Fibroblast of lung (primary cell): ENCODE data around the gene RNF167. TPM values are rescaled to one million over a fixed set of nuclear protein-coding genes. Genes with fewer than 3 reads are reported as not detected.

Experiments
- DNase-seq, 2 donors: peaks; one replicate each; pipeline versions ENCODE4 v3.0.0 to v3.0.0-alpha.2; 2010; ENCODE audit warnings: low read depth in 2 of 2
- H2AFZ ChIP-seq: 2 replicates; pipeline ENCODE4 v1.5.1; 2012; ENCODE audit warnings: low read length, control low read depth, inconsistent platforms
- H3K27ac ChIP-seq: 2 replicates; pipeline ENCODE4 v1.5.1; 2011; ENCODE audit warnings: low read length, control low read depth; ENCODE audit not compliant: insufficient read depth
- H3K27me3 ChIP-seq: 2 replicates; pipeline ENCODE4 v1.5.1; 2011; ENCODE audit warnings: mild to moderate bottlenecking, low read length; ENCODE audit not compliant: control insufficient read depth, insufficient read depth
- H3K36me3 ChIP-seq: 2 replicates; pipeline ENCODE4 v1.5.1; 2011; ENCODE audit warnings: low read length; ENCODE audit not compliant: control insufficient read depth, insufficient read depth
- H3K4me1 ChIP-seq: 2 replicates; pipeline ENCODE4 v1.5.1; 2011; ENCODE audit warnings: low read length; ENCODE audit not compliant: control insufficient read depth, insufficient read depth; ENCODE audit errors: extremely low read depth
- H3K4me2 ChIP-seq: 2 replicates; pipeline ENCODE4 v1.5.1; 2011; ENCODE audit warnings: low read length, control low read depth; ENCODE audit not compliant: insufficient read depth; ENCODE audit errors: extremely low read depth
- H3K4me3 ChIP-seq, 4 experiments: fragments of 200-600 bp in 1 of 4; sonication (generic) in 1 of 4; replicated peaks in 1 of 4; 2 replicates each; pipeline ENCODE4 v1.5.1; 2011 to 2016; ENCODE audit warnings: low read length in 4 of 4, low read depth in 3 of 4, mild to moderate bottlenecking in 3 of 4, control low read depth in 2 of 4, inconsistent platforms in 1 of 4, mixed read lengths in 1 of 4; ENCODE audit not compliant: insufficient read depth in 1 of 4; ENCODE audit errors: control extremely low read depth in 1 of 4
- H3K79me2 ChIP-seq: 2 replicates; pipeline ENCODE4 v1.5.1; 2012; ENCODE audit warnings: mild to moderate bottlenecking, low read length, inconsistent platforms; ENCODE audit not compliant: control insufficient read depth, insufficient read depth
- H3K9ac ChIP-seq: 2 replicates; pipeline ENCODE4 v1.5.1; 2011; ENCODE audit warnings: mild to moderate bottlenecking, low read length, control low read depth; ENCODE audit not compliant: insufficient read depth
- H3K9me3 ChIP-seq: 2 replicates; pipeline ENCODE4 v1.5.1; 2012; ENCODE audit warnings: low read depth, low read length; ENCODE audit not compliant: control insufficient read depth, insufficient read depth
- H4K20me1 ChIP-seq: 2 replicates; pipeline ENCODE4 v1.5.1; 2011; ENCODE audit warnings: low read length; ENCODE audit not compliant: control insufficient read depth, insufficient read depth; ENCODE audit errors: extremely low read depth
- EZH2 ChIP-seq: IDR thresholded peaks from 2 replicates; pipeline ENCODE4 v1.5.1; 2012; ENCODE audit warnings: low read length, control low read depth, mild to moderate bottlenecking; ENCODE audit errors: missing control alignments
- polyA plus RNA-seq, 2 donors: library from polyadenylated mRNA; depleted of rRNA in 1 of 2; stranded (reverse) in 1 of 2; unstranded in 1 of 2; fragments of >200 nt; gene quantifications; 2 replicates each; pipeline ENCODE4 v1.2.1, GENCODE V29; 2011 to 2012; ENCODE audit warnings: missing spikeins in 1 of 2
- total RNA-seq: library from RNA; depleted of rRNA; stranded (reverse); fragments of >200 nt; gene quantifications from 2 replicates; pipeline ENCODE4 v1.2.1, GENCODE V29; 2014
- TF ChIP-seq, protein P1 (sequence below), 2 donors: IDR thresholded peaks in 1 of 2; conservative IDR thresholded peaks in 1 of 2; 1 replicate in 1 of 2; 2 replicates in 1 of 2; pipeline ENCODE4 v1.5.1; 2011 to 2012; ENCODE audit warnings: low read length in 2 of 2, control low read depth in 1 of 2, inconsistent platforms in 1 of 2, low read depth in 1 of 2, mild to moderate bottlenecking in 1 of 2

The RNF167 gene
- total and polyA plus RNA-seq, 2 donors (not counting 1 experiment from before 2014, with no cell fraction given), result 22.8 to 52.6 TPM

DNA sequence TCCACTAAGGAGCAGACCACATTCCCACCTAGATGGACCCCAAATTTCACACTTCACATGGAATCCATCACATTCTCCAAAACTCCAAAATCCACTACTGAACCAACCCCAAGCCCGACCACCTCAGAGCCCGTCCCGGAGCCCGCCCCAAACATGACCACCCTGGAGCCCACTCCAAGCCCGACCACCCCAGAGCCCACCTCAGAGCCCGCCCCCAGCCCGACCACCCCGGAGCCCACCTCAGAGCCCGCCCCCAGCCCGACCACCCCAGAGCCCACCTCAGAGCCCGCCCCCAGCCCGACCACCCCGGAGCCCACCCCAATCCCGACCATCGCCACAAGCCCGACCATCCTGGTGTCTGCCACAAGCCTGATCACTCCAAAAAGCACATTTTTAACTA, 6.4 kb upstream of the RNF167 start:
- Histone ChIP-seq H3K4me3 (no peak overlapping the region), H3K4me2 (no peak overlapping the region), H3K9ac (no peak overlapping the region), H2AFZ (no peak overlapping the region), H3K79me2 (peaks cover 8% of the 10 kb centered on the region), H3K9me3 (no peaks in the 10 kb centered on the region), H3K36me3 (peaks cover 13% of the 10 kb centered on the region), H3K27me3 (no peaks in the 10 kb centered on the region), H3K27ac (no peak overlapping the region), H3K4me1 (peaks cover 4% of the 10 kb centered on the region), H4K20me1 (no peaks in the 10 kb centered on the region)
- TF ChIP-seq, protein P1, sequence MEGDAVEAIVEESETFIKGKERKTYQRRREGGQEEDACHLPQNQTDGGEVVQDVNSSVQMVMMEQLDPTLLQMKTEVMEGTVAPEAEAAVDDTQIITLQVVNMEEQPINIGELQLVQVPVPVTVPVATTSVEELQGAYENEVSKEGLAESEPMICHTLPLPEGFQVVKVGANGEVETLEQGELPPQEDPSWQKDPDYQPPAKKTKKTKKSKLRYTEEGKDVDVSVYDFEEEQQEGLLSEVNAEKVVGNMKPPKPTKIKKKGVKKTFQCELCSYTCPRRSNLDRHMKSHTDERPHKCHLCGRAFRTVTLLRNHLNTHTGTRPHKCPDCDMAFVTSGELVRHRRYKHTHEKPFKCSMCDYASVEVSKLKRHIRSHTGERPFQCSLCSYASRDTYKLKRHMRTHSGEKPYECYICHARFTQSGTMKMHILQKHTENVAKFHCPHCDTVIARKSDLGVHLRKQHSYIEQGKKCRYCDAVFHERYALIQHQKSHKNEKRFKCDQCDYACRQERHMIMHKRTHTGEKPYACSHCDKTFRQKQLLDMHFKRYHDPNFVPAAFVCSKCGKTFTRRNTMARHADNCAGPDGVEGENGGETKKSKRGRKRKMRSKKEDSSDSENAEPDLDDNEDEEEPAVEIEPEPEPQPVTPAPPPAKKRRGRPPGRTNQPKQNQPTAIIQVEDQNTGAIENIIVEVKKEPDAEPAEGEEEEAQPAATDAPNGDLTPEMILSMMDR (conservative IDR thresholded peaks at IDR 0.05 in 1 of 2, IDR thresholded peaks at IDR 0.05 in 1 of 2; ENCODE audit: low read depth in 1 of 2, low read length in 2 of 2), result no peak
- no peak for TF ChIP-seq EZH2
- DNase-seq, result no peak

DNA sequence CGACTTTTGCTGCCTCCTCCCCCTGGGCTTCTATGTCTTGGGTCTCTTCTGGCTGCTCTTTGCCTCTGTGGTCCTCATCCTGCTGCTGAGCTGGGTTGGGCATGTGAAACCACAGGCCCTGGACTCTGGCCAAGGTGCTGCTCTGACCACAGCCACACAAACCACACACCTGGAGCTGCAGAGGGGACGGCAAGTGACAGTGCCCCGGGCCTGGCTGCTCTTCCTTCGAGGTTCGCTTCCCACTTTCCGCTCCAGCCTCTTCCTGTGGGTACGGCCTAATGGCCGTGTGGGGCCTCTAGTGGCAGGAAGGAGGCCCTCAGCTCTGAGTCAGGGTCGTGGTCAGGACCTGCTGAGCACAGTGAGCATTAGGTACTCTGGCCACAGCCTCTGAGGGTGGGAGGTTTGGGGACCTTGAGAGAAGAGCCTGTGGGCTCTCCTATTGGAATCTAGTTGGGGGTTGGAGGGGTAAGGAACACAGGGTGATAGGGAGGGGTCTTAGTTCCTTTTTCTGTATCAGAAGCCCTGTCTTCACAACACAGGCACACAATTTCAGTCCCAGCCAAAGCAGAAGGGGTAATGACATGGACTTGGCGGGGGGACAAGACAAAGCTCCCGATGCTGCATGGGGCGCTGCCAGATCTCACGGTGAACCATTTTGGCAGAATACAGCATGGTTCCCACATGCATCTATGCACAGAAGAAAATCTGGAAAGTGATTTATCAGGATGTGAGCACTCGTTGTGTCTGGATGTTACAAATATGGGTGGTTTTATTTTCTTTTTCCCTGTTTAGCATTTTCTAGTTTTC, 5.7 kb upstream of the RNF167 start:
- Histone ChIP-seq H3K9me3 (no peaks in the 10 kb centered on the region), H3K4me2 (peak overlapping the region; percentile 35), H3K4me3 (peak overlapping the region in 1 of 4 experiments; percentile 6), H3K9ac (no peak overlapping the region), H3K79me2 (peaks cover 15% of the 10 kb centered on the region), H3K27me3 (no peaks in the 10 kb centered on the region), H3K36me3 (peaks cover 13% of the 10 kb centered on the region), H3K4me1 (peaks cover 10% of the 10 kb centered on the region), H4K20me1 (no peaks in the 10 kb centered on the region), H3K27ac (no peak overlapping the region), H2AFZ (peak overlapping the region; percentile 35)
- no peak for TF ChIP-seq EZH2
- TF ChIP-seq, protein P1 (conservative IDR thresholded peaks at IDR 0.05 in 1 of 2, IDR thresholded peaks at IDR 0.05 in 1 of 2; ENCODE audit: low read depth in 1 of 2, low read length in 2 of 2), result peak; percentile 24 to 48
- DNase-seq, result peak; percentile 39 to 58

DNA sequence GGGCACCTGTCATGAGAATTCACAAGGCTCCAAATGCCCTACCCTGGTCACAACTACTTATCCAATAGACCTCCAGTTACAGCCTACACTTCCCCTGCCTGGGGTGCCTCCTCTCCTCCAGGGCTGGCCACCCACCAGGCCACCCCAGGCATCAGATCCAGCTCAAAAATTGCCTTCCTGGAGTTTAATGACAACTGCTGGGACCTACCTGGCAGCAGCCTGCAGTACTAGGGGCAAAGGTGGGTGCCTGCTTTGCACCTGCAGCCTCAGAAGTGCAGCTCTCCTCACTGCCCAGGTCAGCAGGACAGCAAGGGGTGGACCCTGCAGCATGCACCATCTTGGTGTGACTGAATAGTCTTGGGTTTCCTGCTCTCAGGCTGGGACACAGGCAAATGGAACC, 4.4 kb upstream of the RNF167 start:
- Histone ChIP-seq H3K4me3 (no peak overlapping the region), H3K4me2 (no peak overlapping the region), H3K4me1 (peaks cover 10% of the 10 kb centered on the region), H3K27ac (no peak overlapping the region), H3K9me3 (no peaks in the 10 kb centered on the region), H2AFZ (no peak overlapping the region), H3K79me2 (peaks cover 18% of the 10 kb centered on the region), H4K20me1 (no peaks in the 10 kb centered on the region), H3K27me3 (no peaks in the 10 kb centered on the region), H3K9ac (no peak overlapping the region), H3K36me3 (peaks cover 13% of the 10 kb centered on the region)
- no peak for TF ChIP-seq EZH2
- TF ChIP-seq, protein P1 (conservative IDR thresholded peaks at IDR 0.05 in 1 of 2, IDR thresholded peaks at IDR 0.05 in 1 of 2; ENCODE audit: low read depth in 1 of 2, low read length in 2 of 2), result no peak
- no peak for DNase-seq
